IMR-90 (cell line): Measurements from ENCODE around the gene RPAP2. TPM values are rescaled to one million over a fixed set of nuclear protein-coding genes. Genes with fewer than 3 reads are reported as not detected.

Experiments used
- ATAC-seq: fragments of 200-7000 bp; cut with Tn5 transposase; 2 replicates; pipeline ENCODE4 v1.9.1; 2020; ENCODE audit warnings: low read depth, mild to moderate bottlenecking, moderate library complexity
- BruUV-seq: library from RNA; stranded (reverse); fragments of 400-500 nt; replicated peaks from 2 replicates; lab custom pipeline; 2021; lab: Mats Ljungman, UMichigan
- CTCF ChIA-PET: fragments of 300-600 bp; formaldehyde crosslinking; extraction: SDS; loops from one replicate; lab custom pipeline; 2021; ENCODE audit warnings: antibody characterized with exemption; lab: Yijun Ruan, JAX
- POLR2A ChIA-PET: fragments of 300-600 bp; sonication (Branson Sonifier 250); formaldehyde crosslinking; loops from one replicate; lab custom pipeline; 2022; ENCODE audit warnings: antibody characterized with exemption; ENCODE audit not compliant: unreplicated experiment; lab: Charles Lee
- DNase-seq: peaks from one replicate; pipeline ENCODE4 v3.0.0; 2013
- H2AFZ ChIP-seq: replicated peaks from 2 replicates; pipeline ENCODE3; 2013; ENCODE audit warnings: low read length, mild to moderate bottlenecking; ENCODE audit not compliant: poor library complexity
- H2AK5ac ChIP-seq: 2 replicates; pipeline ENCODE4 v1.6.1; 2013; ENCODE audit warnings: low read depth, low read length, inconsistent platforms
- H2AK9ac ChIP-seq: replicated peaks from 2 replicates; pipeline ENCODE3; 2013; ENCODE audit warnings: mild to moderate bottlenecking, low read depth, low read length, moderate library complexity; ENCODE audit not compliant: poor library complexity
- H2BK120ac ChIP-seq: 2 replicates; pipeline ENCODE4 v1.6.1; 2013; ENCODE audit warnings: low read depth, low read length, inconsistent platforms
- H2BK15ac ChIP-seq: 3 replicates; pipeline ENCODE4 v1.6.1; 2013; ENCODE audit warnings: low read depth, low read length, inconsistent platforms
- H2BK20ac ChIP-seq: 2 replicates; pipeline ENCODE4 v1.6.1; 2013; ENCODE audit warnings: low read depth, mild to moderate bottlenecking, inconsistent platforms, low read length, moderate library complexity
- H2BK5ac ChIP-seq: 2 replicates; pipeline ENCODE4 v1.6.1; 2013; ENCODE audit warnings: mild to moderate bottlenecking, low read depth, low read length, inconsistent platforms; ENCODE audit not compliant: poor library complexity, severe bottlenecking
- H3K14ac ChIP-seq: replicated peaks from 2 replicates; pipeline ENCODE4 v1.6.1; 2013; ENCODE audit warnings: low read depth, low read length, inconsistent platforms
- H3K18ac ChIP-seq: 2 replicates; pipeline ENCODE4 v1.6.1; 2013; ENCODE audit warnings: low read depth, low read length, control low read depth
- H3K23ac ChIP-seq: 2 replicates; pipeline ENCODE4 v1.6.1; 2013; ENCODE audit warnings: low read depth, low read length, inconsistent platforms
- H3K27ac ChIP-seq: 2 replicates; pipeline ENCODE4 v1.5.1; 2013; ENCODE audit warnings: mild to moderate bottlenecking, control low read depth, low read length; ENCODE audit not compliant: insufficient read depth
- H3K27me3 ChIP-seq: 2 replicates; pipeline ENCODE4 v1.6.1; 2013; ENCODE audit warnings: low read length; ENCODE audit not compliant: control insufficient read depth, insufficient read depth
- H3K36me3 ChIP-seq: 2 replicates; pipeline ENCODE4 v1.6.1; 2013; ENCODE audit warnings: low read length, mixed read lengths; ENCODE audit not compliant: control insufficient read depth, insufficient read depth
- H3K4ac ChIP-seq: 2 replicates; pipeline ENCODE4 v1.6.1; 2013; ENCODE audit warnings: low read depth, low read length, inconsistent platforms
- H3K4me1 ChIP-seq: 2 replicates; pipeline ENCODE4 v1.6.1; 2013; ENCODE audit warnings: low read length, mixed read lengths; ENCODE audit not compliant: control insufficient read depth, insufficient read depth
- H3K4me2 ChIP-seq: 2 replicates; pipeline ENCODE4 v1.6.1; 2013; ENCODE audit warnings: low read depth, mild to moderate bottlenecking, control low read depth, low read length, moderate library complexity
- H3K4me3 ChIP-seq: 2 replicates; pipeline ENCODE4 v1.5.1; 2013; ENCODE audit warnings: low read depth, mild to moderate bottlenecking, control low read depth, low read length, moderate library complexity; ENCODE audit not compliant: insufficient read depth
- H3K56ac ChIP-seq: 2 replicates; pipeline ENCODE4 v1.6.1; 2013; ENCODE audit warnings: low read length, inconsistent platforms; ENCODE audit not compliant: insufficient read depth; ENCODE audit errors: extremely low read depth
- H3K79me1 ChIP-seq, 2 experiments: 2 replicates each; pipeline ENCODE4 v1.6.1; 2013; ENCODE audit warnings: low read length in 2 of 2, inconsistent platforms in 1 of 2, low read depth in 1 of 2
- H3K9ac ChIP-seq: 2 replicates; pipeline ENCODE4 v1.6.1; 2013; ENCODE audit warnings: low read depth, low read length, control low read depth
- H3K9me1 ChIP-seq: 2 replicates; pipeline ENCODE4 v1.6.1; 2013; ENCODE audit warnings: low read length, inconsistent platforms; ENCODE audit not compliant: insufficient read depth
- H3K9me3 ChIP-seq: 2 replicates; pipeline ENCODE4 v1.6.1; 2013; ENCODE audit warnings: low read length; ENCODE audit not compliant: control insufficient read depth, insufficient read depth
- H4K20me1 ChIP-seq: 2 replicates; pipeline ENCODE4 v1.6.1; 2013; ENCODE audit warnings: low read length, inconsistent platforms; ENCODE audit not compliant: insufficient read depth
- H4K5ac ChIP-seq: 2 replicates; pipeline ENCODE4 v1.6.1; 2013; ENCODE audit warnings: mild to moderate bottlenecking, low read depth, low read length, control low read depth
- H4K8ac ChIP-seq, 2 experiments: 2 replicates each; pipeline ENCODE4 v1.6.1; 2013; ENCODE audit warnings: low read depth in 2 of 2, low read length in 2 of 2, control low read depth in 1 of 2, inconsistent platforms in 1 of 2
- H4K91ac ChIP-seq: 2 replicates; pipeline ENCODE4 v1.6.1; 2013; ENCODE audit warnings: low read depth, low read length, inconsistent platforms; ENCODE audit not compliant: insufficient read depth
- ELK1 ChIP-seq: fragments of 150-350 bp; IDR thresholded peaks from 2 replicates; pipeline ENCODE4 v1.6.1; 2016; ENCODE audit warnings: low read depth, mild to moderate bottlenecking, low read length, moderate library complexity, borderline replicate concordance
- RAD21 ChIP-seq: IDR thresholded peaks from 2 replicates; pipeline ENCODE4 v1.6.1; 2012; ENCODE audit warnings: low read length, improper control_type of control experiment
- WGBS, 2 experiments: methylation state at CpG; one replicate each; pipeline versions ENCODE4 v1.1.5 to v1.1.7; 2013; ENCODE audit warnings: missing lambda C conversion rate in 2 of 2; ENCODE audit not compliant: insufficient read length in 1 of 2; ENCODE audit errors: extremely low coverage in 2 of 2; 5-methylcytosine and 5-hydroxymethylcytosine counted together
- dilution Hi-C: fragments of 300-500 bp; cut with HindIII; formaldehyde crosslinking; loops from one replicate; pipeline ENCODE4 v1.14.3; 2018; ENCODE audit warnings: low sequenced_read_pairs; ENCODE audit not compliant: unreplicated experiment
- in situ Hi-C: fragments of 300-500 bp; cut with MboI; formaldehyde crosslinking; loops from 3 replicates; pipeline ENCODE4 v1.14.3; 2019; ENCODE audit warnings: low sequenced_read_pairs, inconsistent platforms, mixed read lengths
- intact Hi-C: fragments of 100-400 bp; cut with micrococcal nuclease; formaldehyde crosslinking; loops from 2 replicates; pipeline ENCODE4 v1.10.0; 2022
- polyA plus RNA-seq, 3 experiments: library from polyadenylated mRNA; depleted of rRNA; stranded (reverse); fragments of >200 nt; gene quantifications; 2 replicates each; pipeline ENCODE4 v1.2.3, GENCODE V29; 2012; ENCODE audit warnings: low replicate concordance in 1 of 3
- total RNA-seq: library from RNA; depleted of rRNA; stranded (reverse); fragments of >200 nt; gene quantifications from 2 replicates; pipeline ENCODE4 v1.2.3, GENCODE V29; 2012

Gene RPAP2
- total and polyA plus RNA-seq, 2 of the 4 experiments (the other 2 are of a cell fraction) = 7.1 to 13.6 TPM

GRCh38 chr1:92442351-92442750 lies 143.5 kb downstream of the RPAP2 start:
- H2AFZ ChIP-seq = peak overlapping the region; percentile 79
- intact Hi-C loops (no loop called here), in situ Hi-C loops (no loop called here), dilution Hi-C loops (no loop called here)
- no peak for ATAC-seq
- H3K9ac ChIP-seq = no peak overlapping the region
- H3K4ac ChIP-seq = no peak overlapping the region
- no peak overlapping the region for H3K4me2 ChIP-seq
- H3K14ac ChIP-seq = no peak overlapping the region; the same call in 1 of the 2 replicates
- no peaks in the 10 kb centered on the region for H3K9me3 ChIP-seq
- ChIA-PET CTCF (no interaction called here), POLR2A (no interaction called here)
- DNase-seq = no peak
- TF ChIP-seq RAD21 (no peak), ELK1 (no peak)
- peak overlapping the region; percentile 65 for H2BK20ac ChIP-seq
- H2AK5ac ChIP-seq = peak overlapping the region; percentile 58; the same call in 1 of the 2 replicates
- H3K27me3 ChIP-seq = no peaks in the 10 kb centered on the region
- H3K4me1 ChIP-seq = peaks cover 12% of the 10 kb centered on the region
- no peak overlapping the region for H2BK5ac ChIP-seq
- no peak overlapping the region for H2BK15ac ChIP-seq
- H2BK120ac ChIP-seq = no peak overlapping the region
- no peak overlapping the region for H4K8ac ChIP-seq
- H4K5ac ChIP-seq = no peak overlapping the region
- WGBS, 2 experiments = 100% methylated on average over 2 of the region's 5 CpGs; no CpG with 5 or more reads in 1 of the 2 experiments
- no peak overlapping the region for H4K91ac ChIP-seq
- no peaks in the 10 kb centered on the region for H4K20me1 ChIP-seq
- H3K4me3 ChIP-seq = no peak overlapping the region
- H2AK9ac ChIP-seq = no peak overlapping the region
- no peak overlapping the region for H3K56ac ChIP-seq
- H3K23ac ChIP-seq = no peak overlapping the region
- no peak overlapping the region for H3K18ac ChIP-seq
- no peak overlapping the region for H3K27ac ChIP-seq
- BruUV-seq = no TSS peak
- no peaks in the 10 kb centered on the region for H3K36me3 ChIP-seq
- H3K9me1 ChIP-seq = peaks cover 13% of the 10 kb centered on the region
- H3K79me1 ChIP-seq = no peaks in the 10 kb centered on the region
